Testis (tissue), 3 donors: ENCODE data around the gene TMEM242. TPM values are rescaled to one million over a fixed set of nuclear protein-coding genes. Genes with fewer than 3 reads are reported as not detected.

ENCODE experiments used
- DNase-seq: peaks from one replicate; pipeline ENCODE4 v3.0.0-alpha.2; 2019
- H3K27ac ChIP-seq, 2 donors: fragments of 200-600 bp; sonication (generic); one replicate each; pipeline ENCODE4 v1.5.1; 2019
- H3K27me3 ChIP-seq: fragments of 200-600 bp; sonication (generic); one replicate; pipeline ENCODE4 v1.5.1; 2019
- H3K36me3 ChIP-seq: fragments of 200-600 bp; sonication (generic); one replicate; pipeline ENCODE4 v1.5.1; 2017; ENCODE audit warnings: low read depth; ENCODE audit errors: missing control alignments
- H3K4me1 ChIP-seq: fragments of 200-600 bp; sonication (generic); one replicate; pipeline ENCODE4 v1.5.1; 2019
- H3K4me3 ChIP-seq, 2 donors: fragments of 200-600 bp; sonication (generic); one replicate each; pipeline ENCODE4 v1.5.1; 2017 to 2019
- H3K9me3 ChIP-seq: fragments of 200-600 bp; sonication (generic); one replicate; pipeline ENCODE4 v1.5.1; 2017
- CTCF ChIP-seq, 3 experiments: fragments of 450-650 bp in 2 of 3; fragments of 200-600 bp in 1 of 3; sonication (generic) in 1 of 3; IDR thresholded peaks; one replicate each; pipeline ENCODE4 v1.5.1; 2016 to 2019; ENCODE audit warnings: antibody characterized with exemption in 3 of 3, mild to moderate bottlenecking in 2 of 3, moderate library complexity in 1 of 3
- POLR2A ChIP-seq: fragments of 450-650 bp; IDR thresholded peaks from one replicate; pipeline ENCODE4 v1.6.1; 2017; ENCODE audit warnings: antibody characterized with exemption, mild to moderate bottlenecking, moderate library complexity
- WGBS, 2 donors: methylation state at CpG; one replicate each; pipeline ENCODE4 v1.1.5; 2018; 5-methylcytosine and 5-hydroxymethylcytosine counted together
- intact Hi-C: fragments of 100-400 bp; cut with DNase I; formaldehyde crosslinking; loops from one replicate; pipeline ENCODE4 v1.15.1; 2023; ENCODE audit warnings: low total_unique reads
- polyA plus RNA-seq: library from polyadenylated mRNA; stranded (reverse); fragments of 350-450 nt; fragmentation: Illumina TruSeq; extraction: RNeasy Lipid Tissue Mini Kit (QIAGEN cat#74804); gene quantifications from one replicate; pipeline ENCODE4 v1.2.3, GENCODE V29; 2014; ENCODE audit warnings: low read depth, low replicate concordance; ENCODE audit not compliant: insufficient read depth
- total RNA-seq, 2 donors: library from RNA; depleted of rRNA; stranded (reverse); fragments of >200 nt; gene quantifications; one replicate each; pipeline ENCODE4 v1.2.3, GENCODE V29; 2016

The TMEM242 gene
- total and polyA plus RNA-seq, 3 donors from 2014 or later: 8.9 to 11.9 (median 10.3) TPM

DNA sequence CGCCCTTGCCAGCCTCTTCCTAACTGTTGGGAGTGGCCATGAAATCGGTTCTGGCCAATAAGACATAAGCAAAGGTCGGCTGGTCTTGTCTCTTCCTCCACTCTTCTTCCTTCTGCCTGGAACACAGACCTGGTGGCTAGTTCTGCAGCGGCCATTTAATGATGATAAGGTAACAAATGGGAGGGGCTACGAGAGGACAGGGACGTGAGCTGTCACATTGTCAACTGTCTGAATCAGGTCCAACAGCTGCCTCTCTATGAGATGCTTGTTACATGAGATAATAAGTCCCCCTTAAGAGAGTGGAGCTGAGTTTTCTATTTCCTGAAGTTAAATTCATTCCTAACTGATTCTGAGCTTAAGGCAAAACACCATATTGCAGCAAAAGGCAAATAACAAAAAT lies 12.5 kb upstream of the TMEM242 start:
- TF ChIP-seq CTCF (IDR thresholded peaks at IDR 0.05): no peak
- TF ChIP-seq POLR2A: no peak
- H3K9me3 ChIP-seq: no peaks in the 10 kb centered on the region
- H3K27ac ChIP-seq: no peak overlapping the region
- no peak overlapping the region for H3K4me3 ChIP-seq
- no peaks in the 10 kb centered on the region for H3K36me3 ChIP-seq
- intact Hi-C loops: no loop called here
- H3K4me1 ChIP-seq: peaks cover 9% of the 10 kb centered on the region
- H3K27me3 ChIP-seq: no peaks in the 10 kb centered on the region
- WGBS, 2 donors: 61 to 66% methylated on average over 6 of the region's 6 CpGs
- peak; percentile 28 for DNase-seq

- no peaks in the 10 kb centered on the region for H3K36me3 ChIP-seq
- WGBS, 2 donors: 78 to 94% methylated on average over 3 of the region's 3 CpGs
- intact Hi-C loops: no loop called here
- DNase-seq: no peak
- no peaks in the 10 kb centered on the region for H3K27me3 ChIP-seq
- TF ChIP-seq CTCF (IDR thresholded peaks at IDR 0.05): no peak
- no peak for TF ChIP-seq POLR2A
- no peak overlapping the region for H3K27ac ChIP-seq
- H3K9me3 ChIP-seq: no peaks in the 10 kb centered on the region
- H3K4me1 ChIP-seq: peaks cover 9% of the 10 kb centered on the region
- no peak overlapping the region for H3K4me3 ChIP-seq
These were observed 10.6 kb upstream of the TMEM242 start for GRCh38 chr6:157333956-157334355.

GRCh38 chr6:157333537-157333936 lies 10.2 kb upstream of the TMEM242 start:
- 52 to 58% methylated on average over 4 of the region's 4 CpGs for WGBS, 2 donors
- intact Hi-C loops: no loop called here

GRCh38 chr6:157332813-157333212 lies 9.5 kb upstream of the TMEM242 start:
- H3K9me3 ChIP-seq: no peaks in the 10 kb centered on the region
- H3K27ac ChIP-seq: peak overlapping the region in 1 of 2 donors; percentile 19
- H3K4me3 ChIP-seq: no peak overlapping the region
- 75 to 93% methylated on average over 6 to 7 of the region's 7 CpGs for WGBS, 2 donors
- H3K36me3 ChIP-seq: no peaks in the 10 kb centered on the region
- peaks cover 9% of the 10 kb centered on the region for H3K4me1 ChIP-seq
- intact Hi-C loops: no loop called here
- no peak for TF ChIP-seq POLR2A
- no peak for TF ChIP-seq CTCF (IDR thresholded peaks at IDR 0.05)
- DNase-seq: no peak
- H3K27me3 ChIP-seq: no peaks in the 10 kb centered on the region

More at GRCh38 chr6:157333537-157333936, 10.2 kb upstream of the TMEM242 start:
- DNase-seq: peak; percentile 61
- TF ChIP-seq POLR2A: no peak
- no peak for TF ChIP-seq CTCF (IDR thresholded peaks at IDR 0.05)
- no peaks in the 10 kb centered on the region for H3K36me3 ChIP-seq
- H3K27ac ChIP-seq: no peak overlapping the region
- no peak overlapping the region for H3K4me3 ChIP-seq
- H3K27me3 ChIP-seq: no peaks in the 10 kb centered on the region
- no peaks in the 10 kb centered on the region for H3K9me3 ChIP-seq
- peaks cover 9% of the 10 kb centered on the region for H3K4me1 ChIP-seq

- no peak for TF ChIP-seq CTCF (IDR thresholded peaks at IDR 0.05)
- TF ChIP-seq POLR2A: no peak
- no peak overlapping the region for H3K4me3 ChIP-seq
- no peaks in the 10 kb centered on the region for H3K36me3 ChIP-seq
- H3K27me3 ChIP-seq: no peaks in the 10 kb centered on the region
- intact Hi-C loops: no loop called here
- no peak overlapping the region for H3K27ac ChIP-seq
- no peaks in the 10 kb centered on the region for H3K9me3 ChIP-seq
- peaks cover 9% of the 10 kb centered on the region for H3K4me1 ChIP-seq
- no peak for DNase-seq
- WGBS, 2 donors: 76% methylated on average over 2 of the region's 2 CpGs
These were observed 7.5 kb upstream of the TMEM242 start for GRCh38 chr6:157330831-157331230.
